ENCODE results near the gene PEAK1.

The PEAK1 gene

DNA sequence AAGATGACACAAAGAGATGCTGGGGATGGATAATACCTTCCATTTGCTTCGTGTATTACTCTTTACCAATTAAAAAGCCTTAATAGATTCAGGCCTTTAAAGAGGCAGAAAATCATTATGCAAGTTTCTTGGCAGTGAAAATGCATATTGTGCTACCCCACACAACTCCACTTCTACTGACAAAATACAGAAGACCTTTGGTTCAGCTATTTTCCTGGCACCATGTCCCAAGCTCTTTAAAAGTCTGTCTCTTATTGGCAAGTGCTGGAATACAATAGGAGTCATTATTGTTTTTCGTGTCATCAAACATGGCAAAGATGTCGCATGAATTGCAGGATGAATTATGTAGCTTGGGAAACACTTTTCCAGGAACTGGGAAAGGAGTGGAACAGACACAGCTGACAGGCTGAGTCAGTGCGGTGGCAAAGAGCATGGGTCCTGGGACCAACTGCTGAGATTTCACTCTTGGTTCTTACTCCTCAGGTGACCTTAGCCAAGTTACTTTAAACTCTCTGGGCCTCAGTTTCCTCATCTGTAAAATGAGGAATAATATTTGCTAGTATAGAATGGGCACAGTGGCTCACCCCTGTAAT lies 343.5 kb downstream of the PEAK1 start:
- TF ChIP-seq CTCF (conservative IDR thresholded peaks at IDR 0.05; ENCODE audit: low read depth, low read length): no peak
- H3K4me1 ChIP-seq (ENCODE audit: low read depth, poor library complexity, severe bottlenecking): peaks cover 3% of the 10 kb centered on the region

DNA sequence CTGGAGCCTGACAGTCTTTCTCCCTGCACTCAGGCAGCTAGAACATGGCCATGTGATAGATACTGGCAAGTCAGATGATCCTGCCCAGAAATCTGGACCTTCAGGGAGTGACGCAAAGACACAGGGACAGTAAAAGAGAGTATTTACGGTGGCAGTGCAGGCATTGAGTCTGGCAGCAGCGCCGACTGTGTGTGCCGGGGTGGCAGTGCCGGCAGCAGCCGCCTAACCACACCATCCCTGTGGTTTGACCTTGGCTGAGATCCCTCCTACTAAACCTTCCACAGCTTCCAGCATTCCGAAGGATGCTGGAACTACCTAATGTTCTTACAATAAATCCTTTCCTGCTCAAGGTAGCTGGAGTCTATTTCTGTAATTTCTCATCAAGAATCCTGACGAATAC lies 344.4 kb downstream of the PEAK1 start:
- no peak overlapping the region for H3K27ac ChIP-seq
- H2AFZ ChIP-seq (ENCODE audit: low read depth): no peak overlapping the region
- H3K4me3 ChIP-seq (IDR thresholded peaks at IDR 0.05; ENCODE audit: insufficient read depth, low read depth, low read length): no peak overlapping the region
- no peak overlapping the region for H3K4me2 ChIP-seq
- H4K20me1 ChIP-seq (ENCODE audit: insufficient read depth): no peaks in the 10 kb centered on the region
- TF ChIP-seq CTCF (conservative IDR thresholded peaks at IDR 0.05; ENCODE audit: low read depth, low read length): no peak
- H3K36me3 ChIP-seq (ENCODE audit: insufficient read depth): no peaks in the 10 kb centered on the region
- H3K9ac ChIP-seq: no peak overlapping the region
- no peaks in the 10 kb centered on the region for H3K27me3 ChIP-seq (ENCODE audit: insufficient read depth, low read depth)
- H3K79me2 ChIP-seq (ENCODE audit: insufficient read depth, low read depth): no peaks in the 10 kb centered on the region
- peaks cover 7% of the 10 kb centered on the region for H3K4me1 ChIP-seq (ENCODE audit: low read depth, poor library complexity, severe bottlenecking)

More for the DNA sequence above, 343.5 kb downstream of the PEAK1 start:
- Histone ChIP-seq H3K9ac (no peak overlapping the region), H4K20me1 (ENCODE audit: insufficient read depth) (no peaks in the 10 kb centered on the region), H3K4me2 (no peak overlapping the region), H3K27me3 (ENCODE audit: insufficient read depth, low read depth) (no peaks in the 10 kb centered on the region), H3K4me3 (IDR thresholded peaks at IDR 0.05; ENCODE audit: insufficient read depth, low read depth, low read length) (no peak overlapping the region), H3K36me3 (ENCODE audit: insufficient read depth) (no peaks in the 10 kb centered on the region), H2AFZ (ENCODE audit: low read depth) (no peak overlapping the region), H3K27ac (no peak overlapping the region), H3K79me2 (ENCODE audit: insufficient read depth, low read depth) (no peaks in the 10 kb centered on the region)

GRCh38 chr15:77074350-77074749 lies 345.6 kb downstream of the PEAK1 start:
- Histone ChIP-seq H3K4me2 (no peak overlapping the region), H3K4me3 (IDR thresholded peaks at IDR 0.05; ENCODE audit: insufficient read depth, low read depth, low read length) (no peak overlapping the region), H3K4me1 (ENCODE audit: low read depth, poor library complexity, severe bottlenecking) (peaks cover 11% of the 10 kb centered on the region), H2AFZ (ENCODE audit: low read depth) (no peak overlapping the region), H3K36me3 (ENCODE audit: insufficient read depth) (no peaks in the 10 kb centered on the region), H3K27ac (no peak overlapping the region), H3K27me3 (ENCODE audit: insufficient read depth, low read depth) (no peaks in the 10 kb centered on the region), H4K20me1 (ENCODE audit: insufficient read depth) (no peaks in the 10 kb centered on the region), H3K79me2 (ENCODE audit: insufficient read depth, low read depth) (peaks cover 11% of the 10 kb centered on the region), H3K9ac (no peak overlapping the region)
- no peak for TF ChIP-seq CTCF (conservative IDR thresholded peaks at IDR 0.05; ENCODE audit: low read depth, low read length)

DNA sequence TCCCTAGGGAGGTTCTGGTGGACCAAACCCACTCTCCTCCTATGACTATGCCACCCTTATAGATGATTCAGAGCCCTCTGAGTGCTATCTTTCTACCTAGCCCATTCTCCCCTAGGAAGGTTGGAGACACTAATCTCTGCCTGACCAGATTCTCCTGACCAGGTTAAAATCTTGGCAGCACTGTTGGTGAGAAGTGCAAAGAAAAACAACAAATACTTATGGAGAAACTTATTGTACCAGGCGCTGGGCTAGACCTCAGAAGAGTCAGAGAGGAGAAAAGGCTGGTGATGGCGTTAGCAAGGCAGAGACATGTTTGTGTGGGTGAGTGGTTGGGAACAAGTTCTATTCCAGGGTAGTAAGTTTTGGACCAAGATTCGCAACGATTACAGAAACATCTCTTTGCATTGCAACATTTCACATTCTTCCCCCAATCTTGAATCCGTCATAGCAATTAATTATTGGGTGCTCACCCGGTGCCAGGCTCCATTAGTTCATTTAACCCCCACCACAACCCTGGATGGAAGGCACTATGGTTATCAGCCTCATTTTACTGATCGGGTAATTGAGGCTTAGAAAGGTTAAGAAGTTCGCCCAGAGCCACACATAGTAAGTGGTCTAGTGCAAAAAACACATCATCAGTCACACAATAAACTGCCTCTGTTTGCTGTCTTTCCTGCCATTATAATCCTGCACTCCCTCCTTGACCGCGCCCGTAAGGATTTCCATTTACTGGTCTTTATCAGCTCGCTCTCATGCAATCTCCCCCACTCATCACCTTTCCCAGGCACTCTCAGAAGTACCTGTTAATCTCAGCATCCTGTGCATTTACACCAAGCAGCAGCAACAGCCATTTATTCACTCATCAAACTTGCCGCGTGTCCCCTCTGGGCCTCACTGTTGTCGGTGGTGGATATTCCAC lies 348.3 kb downstream of the PEAK1 start:
- peak overlapping the region; percentile 87; the same call in 1 of the 2 replicates for H3K9ac ChIP-seq
- peaks cover 10% of the 10 kb centered on the region; the same call in 1 of the 2 replicates for H4K20me1 ChIP-seq (ENCODE audit: insufficient read depth)
- H3K4me3 ChIP-seq (IDR thresholded peaks at IDR 0.05; ENCODE audit: insufficient read depth, low read depth, low read length): no peak overlapping the region
- no peaks in the 10 kb centered on the region for H3K27me3 ChIP-seq (ENCODE audit: insufficient read depth, low read depth)
- peaks cover 39% of the 10 kb centered on the region for H3K4me1 ChIP-seq (ENCODE audit: low read depth, poor library complexity, severe bottlenecking)
- peaks cover 39% of the 10 kb centered on the region for H3K79me2 ChIP-seq (ENCODE audit: insufficient read depth, low read depth)
- peak overlapping the region; percentile 40 for H3K4me2 ChIP-seq
- H3K27ac ChIP-seq: no peak overlapping the region; the same call in 1 of the 2 replicates
- TF ChIP-seq CTCF (conservative IDR thresholded peaks at IDR 0.05; ENCODE audit: low read depth, low read length): no peak
- H3K36me3 ChIP-seq (ENCODE audit: insufficient read depth): no peaks in the 10 kb centered on the region
- peak overlapping the region; percentile 77 for H2AFZ ChIP-seq (ENCODE audit: low read depth)

Measured in KMS-11 (cell line).